GM23248 (cell line): ENCODE results near the gene CPLX3. TPM values are rescaled to one million over a fixed set of nuclear protein-coding genes. Genes with fewer than 3 reads are reported as not detected.

Experiments
- DNase-seq: peaks from one replicate; pipeline ENCODE4 v3.0.0-alpha.2; 2015
- H2AFZ ChIP-seq: fragments of 200-600 bp; sonication (generic); 2 replicates; pipeline ENCODE4 v1.6.1; 2016; ENCODE audit warnings: antibody characterized with exemption
- H3F3A ChIP-seq: fragments of 200-600 bp; sonication (generic); 2 replicates; pipeline ENCODE4 v1.6.1; 2016; ENCODE audit warnings: mild to moderate bottlenecking, antibody characterized with exemption, mixed run types; ENCODE audit not compliant: insufficient read depth
- H3K27ac ChIP-seq: fragments of 200-600 bp; sonication (generic); 2 replicates; pipeline ENCODE4 v1.5.1; 2016; ENCODE audit warnings: mild to moderate bottlenecking
- H3K27me3 ChIP-seq: fragments of 200-600 bp; sonication (generic); replicated peaks from 2 replicates; pipeline ENCODE4 v1.6.1; 2016; ENCODE audit warnings: mild to moderate bottlenecking; ENCODE audit not compliant: insufficient read depth
- H3K36me3 ChIP-seq: fragments of 200-600 bp; sonication (generic); 2 replicates; pipeline ENCODE4 v1.6.1; 2016; ENCODE audit warnings: low read depth, mild to moderate bottlenecking
- H3K4me1 ChIP-seq: fragments of 200-600 bp; sonication (generic); 2 replicates; pipeline ENCODE4 v1.6.1; 2016; ENCODE audit warnings: mild to moderate bottlenecking; ENCODE audit not compliant: insufficient read depth
- H3K4me2 ChIP-seq: fragments of 200-600 bp; sonication (generic); one replicate; pipeline ENCODE4 v1.6.1; 2016; ENCODE audit warnings: mild to moderate bottlenecking; ENCODE audit not compliant: unreplicated experiment
- H3K4me3 ChIP-seq: fragments of 200-600 bp; sonication (generic); 2 replicates; pipeline ENCODE4 v1.5.1; 2016; ENCODE audit warnings: mild to moderate bottlenecking
- H3K79me2 ChIP-seq: fragments of 200-600 bp; sonication (generic); 2 replicates; pipeline ENCODE4 v1.6.1; 2016; ENCODE audit warnings: mild to moderate bottlenecking; ENCODE audit not compliant: insufficient read depth
- H3K9ac ChIP-seq: fragments of 200-600 bp; sonication (generic); 2 replicates; pipeline ENCODE4 v1.6.1; 2016; ENCODE audit warnings: mild to moderate bottlenecking
- H3K9me2 ChIP-seq: fragments of 200-600 bp; sonication (generic); 2 replicates; pipeline ENCODE4 v1.6.1; 2016; ENCODE audit warnings: mixed run types, mild to moderate bottlenecking, moderate library complexity; ENCODE audit not compliant: insufficient read depth
- H3K9me3 ChIP-seq: fragments of 200-600 bp; sonication (generic); one replicate; pipeline ENCODE4 v1.6.1; 2017; ENCODE audit warnings: low read depth
- H4K20me1 ChIP-seq: fragments of 200-600 bp; sonication (generic); 2 replicates; pipeline ENCODE4 v1.6.0; 2016; ENCODE audit not compliant: insufficient read depth
- EZH2 ChIP-seq: fragments of 200-600 bp; sonication (generic); IDR thresholded peaks from 2 replicates; pipeline ENCODE4 v1.6.1; 2018; ENCODE audit warnings: antibody characterized with exemption, mild to moderate bottlenecking; ENCODE audit not compliant: insufficient read depth, poor library complexity, severe bottlenecking
- EZH2phosphoT487 ChIP-seq: fragments of 200-600 bp; sonication (generic); IDR thresholded peaks from 2 replicates; pipeline ENCODE4 v1.6.1; 2018; ENCODE audit warnings: antibody characterized with exemption, moderate library complexity, mild to moderate bottlenecking, low read depth; ENCODE audit not compliant: insufficient read depth
- WGBS, 2 experiments: methylation state at CpG; one replicate each; pipeline ENCODE4 v1.1.6; 2015 to 2017; ENCODE audit warnings: low lambda C conversion rate in 2 of 2, low coverage in 1 of 2; ENCODE audit errors: missing lambda C conversion rate in 2 of 2; 5-methylcytosine and 5-hydroxymethylcytosine counted together
- in situ Hi-C: fragments of 300-500 bp; cut with MboI; formaldehyde crosslinking; loops from 2 replicates; pipeline ENCODE4 v1.15.0; 2020
- polyA plus RNA-seq: library from polyadenylated mRNA; unstranded; fragments of >200 nt; fragmentation: Nextera tagmentation; extraction: Ambion mirVana; gene quantifications from 2 replicates; pipeline ENCODE4 v1.2.1, GENCODE V29; 2016
- total RNA-seq: library from RNA; depleted of rRNA; stranded (reverse); fragments of >200 nt; shearing (Covaris generic); gene quantifications from 2 replicates; pipeline ENCODE4 v1.2.3, GENCODE V29; 2014

CPLX3 gene
- total and polyA plus RNA-seq, 2 experiments from 2014 or later = not detected

DNA sequence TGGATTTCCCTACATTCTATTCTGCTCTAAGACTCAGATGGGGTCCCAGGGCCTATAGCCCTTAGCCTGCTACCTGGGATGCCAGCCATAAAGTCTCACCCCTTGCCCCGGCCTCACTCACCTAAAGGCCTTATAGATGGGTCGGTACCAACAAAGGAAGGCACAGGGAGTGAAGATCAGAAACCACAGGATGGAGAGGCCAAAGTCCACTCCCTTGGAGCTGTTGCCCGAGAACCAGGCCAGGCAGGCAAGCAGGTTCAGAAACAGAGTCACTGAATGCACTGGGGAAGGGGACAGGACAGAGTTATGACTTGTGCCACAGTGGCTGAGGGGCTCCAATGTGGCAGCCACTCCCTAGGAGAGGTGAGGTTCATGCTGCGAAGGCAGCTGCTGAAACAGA, 24.0 kb downstream of the CPLX3 start:
- Histone ChIP-seq H3K4me1 (no peaks in the 10 kb centered on the region), H3K27ac (no peak overlapping the region), H3K9ac (no peak overlapping the region), H2AFZ (no peak overlapping the region), H3K27me3 (no peaks in the 10 kb centered on the region), H3K9me2 (no peaks in the 10 kb centered on the region), H3K9me3 (no peaks in the 10 kb centered on the region), H3K4me3 (no peak overlapping the region), H3K36me3 (no peaks in the 10 kb centered on the region), H3K4me2 (no peak overlapping the region), H3F3A (peaks cover 4% of the 10 kb centered on the region; the same call in 1 of the 2 replicates), H4K20me1 (no peaks in the 10 kb centered on the region), H3K79me2 (peaks cover 13% of the 10 kb centered on the region; the same call in 1 of the 2 replicates)
- DNase-seq = no peak
- TF ChIP-seq EZH2 (no peak), EZH2phosphoT487 (no peak)
- 78 to 85% methylated on average over 4 of the region's 4 CpGs for WGBS, 2 experiments
- in situ Hi-C loops = no loop called here

DNA sequence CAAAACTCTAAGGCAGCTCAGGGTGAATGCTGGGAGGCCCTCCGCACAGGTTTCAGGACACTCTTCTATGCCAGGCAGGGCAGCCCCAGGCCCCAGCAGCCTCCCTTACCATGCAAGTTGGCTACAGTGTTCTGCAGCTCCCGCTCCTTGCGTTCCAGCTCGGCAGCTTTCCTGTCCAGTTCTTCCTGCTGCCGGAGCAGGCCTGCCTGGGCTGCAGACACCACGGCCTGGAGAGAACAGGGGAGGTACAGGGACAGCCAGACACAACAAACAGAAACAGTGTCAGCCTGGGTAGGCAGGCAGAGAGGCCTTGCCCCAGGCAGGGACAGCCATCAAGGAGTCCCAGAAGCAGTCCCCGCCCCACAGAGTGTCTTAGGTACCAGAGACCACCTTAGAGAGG, 25.5 kb downstream of the CPLX3 start:
- H3K36me3 ChIP-seq = no peaks in the 10 kb centered on the region
- H3K4me2 ChIP-seq = no peak overlapping the region
- no peaks in the 10 kb centered on the region for H4K20me1 ChIP-seq
- H3K79me2 ChIP-seq = peaks cover 28% of the 10 kb centered on the region
- TF ChIP-seq EZH2 = no peak
- no peak for TF ChIP-seq EZH2phosphoT487
- H2AFZ ChIP-seq = no peak overlapping the region
- no peak overlapping the region for H3K9ac ChIP-seq
- no peaks in the 10 kb centered on the region for H3K4me1 ChIP-seq
- DNase-seq = no peak
- H3K27ac ChIP-seq = no peak overlapping the region
- no peaks in the 10 kb centered on the region for H3K27me3 ChIP-seq
- WGBS, 2 experiments = 97 to 100% methylated on average over 7 of the region's 7 CpGs
- H3K9me3 ChIP-seq = no peaks in the 10 kb centered on the region
- H3K9me2 ChIP-seq = no peaks in the 10 kb centered on the region
- in situ Hi-C loops = no loop called here
- H3F3A ChIP-seq = no peaks in the 10 kb centered on the region
- no peak overlapping the region for H3K4me3 ChIP-seq

DNA sequence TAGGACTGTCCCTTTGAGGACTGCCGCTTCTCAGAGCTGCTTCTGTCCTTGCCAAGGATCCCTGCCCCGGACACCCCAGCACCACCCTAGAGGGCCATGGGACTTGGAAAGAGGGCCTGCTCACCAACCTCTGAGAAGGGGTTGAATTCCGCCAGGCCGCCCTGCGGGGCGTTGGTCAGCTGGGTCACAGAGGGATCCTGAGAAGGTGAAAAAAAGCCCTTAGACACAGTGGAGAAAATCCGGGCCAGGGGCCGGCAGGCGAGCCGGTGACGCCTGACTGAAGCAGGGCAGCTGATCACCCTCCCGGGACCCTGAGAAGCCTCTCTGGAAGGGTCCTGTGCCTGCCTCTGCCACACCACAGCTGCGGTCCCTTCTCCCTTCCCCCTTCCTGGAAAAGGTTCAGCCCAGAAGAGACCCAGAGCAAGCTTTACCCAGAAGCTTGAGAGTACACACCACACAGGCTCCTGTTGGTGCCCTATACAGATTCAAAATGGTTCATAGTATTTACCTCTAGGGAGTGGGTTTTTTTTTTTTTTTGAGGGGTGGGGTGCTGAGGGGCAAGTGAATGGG, 28.1 kb downstream of the CPLX3 start:
- no peak for DNase-seq
- Histone ChIP-seq H3K4me3 (no peak overlapping the region), H3K9ac (no peak overlapping the region), H3K9me3 (no peaks in the 10 kb centered on the region), H3K27me3 (no peaks in the 10 kb centered on the region), H2AFZ (no peak overlapping the region), H3K4me1 (no peaks in the 10 kb centered on the region), H3K79me2 (peaks cover 54% of the 10 kb centered on the region), H3F3A (no peaks in the 10 kb centered on the region), H3K4me2 (no peak overlapping the region), H3K36me3 (no peaks in the 10 kb centered on the region), H3K27ac (no peak overlapping the region), H3K9me2 (no peaks in the 10 kb centered on the region), H4K20me1 (no peaks in the 10 kb centered on the region)
- in situ Hi-C loops = no loop called here
- WGBS, 2 experiments = 93 to 96% methylated on average over 10 to 13 of the region's 13 CpGs
- TF ChIP-seq EZH2phosphoT487 (no peak), EZH2 (no peak)

DNA sequence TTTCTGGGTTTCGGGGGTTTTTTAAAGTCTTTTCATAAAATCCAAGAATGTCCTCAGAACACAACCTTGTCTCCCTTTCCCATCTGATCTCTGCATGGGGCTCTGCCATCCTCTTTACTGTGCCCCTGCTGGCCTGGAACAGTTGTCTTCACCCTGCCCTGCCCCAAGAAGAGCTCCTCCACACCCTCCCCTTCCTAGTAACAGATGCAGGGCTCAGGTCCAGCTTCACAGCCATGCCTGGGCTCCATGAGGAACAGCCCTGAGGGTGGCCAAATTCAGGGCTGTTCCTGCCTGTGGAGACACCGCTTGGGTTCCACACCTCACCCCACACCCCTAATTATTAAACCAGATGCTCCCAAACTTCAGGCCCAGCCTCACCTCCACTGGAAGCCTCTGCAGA, 29.4 kb downstream of the CPLX3 start:
- peaks cover 67% of the 10 kb centered on the region for H3K79me2 ChIP-seq
- no peak overlapping the region for H3K4me3 ChIP-seq
- WGBS, 2 experiments = 40 to 59% methylated on average over 2 of the region's 2 CpGs
- H3K36me3 ChIP-seq = no peaks in the 10 kb centered on the region
- no peak for DNase-seq
- H3K27me3 ChIP-seq = no peaks in the 10 kb centered on the region
- H3K27ac ChIP-seq = no peak overlapping the region
- H3K9me2 ChIP-seq = no peaks in the 10 kb centered on the region
- H3K4me1 ChIP-seq = no peaks in the 10 kb centered on the region
- H2AFZ ChIP-seq = no peak overlapping the region
- no peak for TF ChIP-seq EZH2phosphoT487
- no peak for TF ChIP-seq EZH2
- no peaks in the 10 kb centered on the region for H3F3A ChIP-seq
- no peaks in the 10 kb centered on the region for H4K20me1 ChIP-seq
- in situ Hi-C loops = no loop called here
- no peak overlapping the region for H3K9ac ChIP-seq
- no peaks in the 10 kb centered on the region for H3K9me3 ChIP-seq
- H3K4me2 ChIP-seq = no peak overlapping the region

DNA sequence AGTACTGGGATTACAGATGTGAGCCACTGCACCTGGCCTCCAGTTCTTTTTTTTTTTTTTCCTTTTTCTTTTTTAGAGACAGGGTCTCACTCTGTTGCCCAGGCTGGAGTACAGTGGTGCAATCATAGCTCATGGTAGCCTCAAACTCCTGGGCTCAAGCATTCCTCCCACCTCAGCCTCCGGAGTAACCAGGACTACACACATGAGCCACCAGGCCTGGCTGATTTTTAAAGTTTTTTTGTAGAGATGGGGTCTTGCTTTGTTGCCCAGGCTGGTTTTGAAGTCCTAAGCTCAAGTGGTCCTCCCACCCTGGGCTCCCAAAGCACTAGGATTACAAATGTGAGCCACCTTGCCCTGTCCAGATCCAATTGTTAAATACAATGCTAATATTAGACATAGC, 30.1 kb downstream of the CPLX3 start:
- in situ Hi-C loops = no loop called here

More for the DNA sequence above, 30.1 kb downstream of the CPLX3 start:
- WGBS, 2 experiments = 100% methylated on average over 1 of the region's 1 CpG
- Histone ChIP-seq H3K9me2 (no peaks in the 10 kb centered on the region), H3K4me3 (no peak overlapping the region), H3K36me3 (no peaks in the 10 kb centered on the region), H3K9ac (no peak overlapping the region), H2AFZ (no peak overlapping the region), H3K79me2 (peaks cover 74% of the 10 kb centered on the region), H3K9me3 (no peaks in the 10 kb centered on the region), H3K4me2 (no peak overlapping the region), H3K27me3 (no peaks in the 10 kb centered on the region), H3F3A (no peaks in the 10 kb centered on the region), H4K20me1 (no peaks in the 10 kb centered on the region), H3K27ac (no peak overlapping the region), H3K4me1 (no peaks in the 10 kb centered on the region)
- TF ChIP-seq EZH2 (no peak), EZH2phosphoT487 (no peak)
- no peak for DNase-seq
